ENCODE results near the gene CLEC11A.

GRCh38 chr19:50724522-50725217, 1.5 kb downstream of the CLEC11A start:
- peak; percentile 76 for TF ChIP-seq CTCF (conservative IDR thresholded peaks at IDR 0.05; ENCODE audit: low read length)
- no peak for TF ChIP-seq EZH2phosphoT487 (IDR thresholded peaks at IDR 0.05; ENCODE audit: borderline replicate concordance, low read depth, low read length)

Measured in OCI-LY7 (cell line).